HG02763 (cell line): Measurements from ENCODE around the gene MEX3D.
"Not testable (repeated sequence)": the region's sequence is repeated elsewhere in the genome, so short reads cannot be mapped to it uniquely, and the experiment has no call there.

Experiments used
- ATAC-seq: cut with Tn5 transposase; IDR thresholded peaks from one replicate; pipeline ENCODE4 v1.9.1; 2021; ENCODE audit warnings: mild to moderate bottlenecking, moderate library complexity; ENCODE audit not compliant: unreplicated experiment

The MEX3D gene

GRCh38 chr19:1540365-1540925 lies 27.7 kb downstream of the MEX3D start:
- no peak for ATAC-seq

- not testable (repeated sequence) for ATAC-seq
These were observed 28.4 kb downstream of the MEX3D start for GRCh38 chr19:1539749-1540148.

GRCh38 chr19:1538978-1539377 lies 29.1 kb downstream of the MEX3D start:
- no peak for ATAC-seq

GRCh38 chr19:1535699-1536098 lies 32.4 kb downstream of the MEX3D start:
- not testable (repeated sequence) for ATAC-seq

- no peak for ATAC-seq
These were observed 33.2 kb downstream of the MEX3D start for GRCh38 chr19:1534972-1535371.

- no peak for ATAC-seq
These were observed 34.5 kb downstream of the MEX3D start for GRCh38 chr19:1533510-1534150.

- ATAC-seq: no peak
These were observed 36.1 kb downstream of the MEX3D start for GRCh38 chr19:1532003-1532402.

GRCh38 chr19:1531587-1531986 lies 36.5 kb downstream of the MEX3D start:
- ATAC-seq: no peak

- ATAC-seq: not testable (repeated sequence)
These were observed 37.3 kb downstream of the MEX3D start for GRCh38 chr19:1530856-1531255.

- ATAC-seq: no peak
These were observed 38.7 kb downstream of the MEX3D start for GRCh38 chr19:1529430-1529816.

GRCh38 chr19:1528596-1529429 lies 39.3 kb downstream of the MEX3D start:
- ATAC-seq: no peak

- no peak for ATAC-seq
These were observed 40.3 kb downstream of the MEX3D start for GRCh38 chr19:1527650-1528309.

GRCh38 chr19:1526979-1527649 lies 41.0 kb downstream of the MEX3D start:
- no peak for ATAC-seq

GRCh38 chr19:1526066-1526778 lies 41.9 kb downstream of the MEX3D start:
- ATAC-seq: no peak

- no peak for ATAC-seq
These were observed 42.8 kb downstream of the MEX3D start for GRCh38 chr19:1525343-1525742.

GRCh38 chr19:1524972-1525325 lies 43.2 kb downstream of the MEX3D start:
- ATAC-seq: no peak

GRCh38 chr19:1524287-1524971 lies 43.7 kb downstream of the MEX3D start:
- ATAC-seq: no peak

GRCh38 chr19:1523412-1524286 lies 44.5 kb downstream of the MEX3D start, which contains the start of gene PLK5:
Gene PLK5 (plus strand): TSS chr19:1524077. CDS start chr19:1526997, 2,920 bp downstream.
- no peak for ATAC-seq

- no peak for ATAC-seq
These were observed 45.3 kb downstream of the MEX3D start for GRCh38 chr19:1522838-1523237.
